Measurements from ENCODE around the gene LHX3.

The LHX3 gene

DNA sequence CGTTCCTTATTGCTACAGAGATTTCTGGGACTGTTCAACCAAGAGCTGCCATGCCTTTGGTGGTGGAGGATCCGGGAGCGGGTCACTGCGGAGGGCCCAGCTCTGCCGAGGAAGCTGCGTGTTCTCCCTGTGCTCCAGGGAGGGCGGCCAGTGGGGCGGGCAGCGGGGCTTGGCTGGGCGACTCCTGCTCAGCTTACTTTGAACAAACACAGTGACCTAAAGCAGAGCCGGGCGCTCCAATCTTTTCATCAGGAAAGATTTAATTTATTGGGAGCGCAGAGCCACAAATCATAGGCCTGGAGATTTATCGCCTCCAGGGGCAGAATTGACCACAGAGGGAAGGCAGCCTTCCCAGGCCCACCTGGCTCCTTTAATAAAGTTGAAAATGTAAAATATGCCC, 27.7 kb downstream of the LHX3 start:
- no peak for DNase-seq (ENCODE audit: low spot score)

DNA sequence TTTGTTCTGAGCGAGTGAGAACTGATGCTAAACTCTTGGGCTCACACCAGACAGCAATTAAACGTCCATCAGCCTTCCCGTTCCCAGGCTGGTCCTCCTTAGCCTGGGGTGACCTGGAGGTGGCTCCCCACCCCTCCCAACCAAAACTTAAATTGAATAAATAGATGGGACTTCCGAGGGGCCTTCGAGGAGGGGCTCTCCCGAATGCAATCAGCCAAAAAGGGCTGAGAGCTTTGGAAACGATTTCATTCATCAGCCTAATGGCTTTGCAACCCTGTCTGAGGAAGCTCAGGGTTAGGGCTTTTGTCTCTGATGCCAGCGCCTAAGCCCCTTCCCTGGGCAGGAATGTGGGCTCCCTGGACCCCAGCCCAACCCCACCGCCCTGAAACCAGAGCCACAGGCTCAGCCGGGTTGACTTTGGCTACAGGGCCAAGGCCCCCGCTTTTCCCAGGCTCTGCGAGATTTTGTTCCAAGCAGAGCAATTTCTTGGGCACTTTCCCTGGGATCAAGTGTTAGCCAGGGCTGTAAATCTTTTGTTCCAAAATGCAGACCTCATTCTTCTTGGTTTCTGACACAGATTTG, 29.2 kb downstream of the LHX3 start:
- DNase-seq (ENCODE audit: low spot score), result no peak

DNA sequence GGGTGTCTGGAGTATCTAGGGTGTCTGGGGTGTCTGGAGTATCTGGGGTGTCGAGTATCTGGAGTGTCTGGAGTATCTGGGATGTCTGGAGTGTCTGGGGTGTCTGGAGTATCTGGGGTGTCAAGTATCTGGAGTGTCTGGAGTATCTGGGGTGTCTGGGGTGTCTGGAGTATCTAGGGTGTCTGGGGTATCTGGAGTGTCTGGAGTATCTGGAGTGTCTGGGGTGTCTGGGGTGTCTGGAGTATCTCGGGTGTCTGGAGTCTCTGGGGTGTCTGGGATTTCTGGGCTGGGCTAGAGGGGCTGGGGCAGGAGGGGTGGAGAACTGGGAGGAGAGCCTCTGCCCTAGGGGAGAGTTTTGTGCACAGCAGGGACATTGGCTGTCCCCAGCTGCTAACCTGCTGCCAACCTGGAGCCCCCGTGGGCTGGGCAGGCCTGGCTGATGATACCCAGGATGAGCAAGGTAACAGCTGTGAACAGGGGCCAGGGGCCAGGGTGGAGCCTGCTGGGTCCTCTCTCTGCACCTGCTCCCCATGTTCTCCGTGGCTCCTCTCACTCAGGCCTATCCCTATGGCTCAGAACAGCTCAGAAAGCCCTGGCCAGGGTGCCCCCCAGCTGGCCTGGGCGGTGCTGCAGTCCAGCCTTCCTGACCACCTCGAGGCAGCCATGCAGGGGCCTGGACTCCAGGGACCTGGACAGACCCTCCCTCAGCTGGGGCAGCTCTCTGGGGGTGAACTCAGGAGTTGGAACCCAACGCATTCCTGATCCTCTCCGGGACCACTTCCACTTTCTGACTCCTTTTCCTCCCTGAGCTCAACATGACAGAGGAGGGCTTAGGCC, 29.9 kb downstream of the LHX3 start:
- DNase-seq (ENCODE audit: low spot score), result no peak

DNA sequence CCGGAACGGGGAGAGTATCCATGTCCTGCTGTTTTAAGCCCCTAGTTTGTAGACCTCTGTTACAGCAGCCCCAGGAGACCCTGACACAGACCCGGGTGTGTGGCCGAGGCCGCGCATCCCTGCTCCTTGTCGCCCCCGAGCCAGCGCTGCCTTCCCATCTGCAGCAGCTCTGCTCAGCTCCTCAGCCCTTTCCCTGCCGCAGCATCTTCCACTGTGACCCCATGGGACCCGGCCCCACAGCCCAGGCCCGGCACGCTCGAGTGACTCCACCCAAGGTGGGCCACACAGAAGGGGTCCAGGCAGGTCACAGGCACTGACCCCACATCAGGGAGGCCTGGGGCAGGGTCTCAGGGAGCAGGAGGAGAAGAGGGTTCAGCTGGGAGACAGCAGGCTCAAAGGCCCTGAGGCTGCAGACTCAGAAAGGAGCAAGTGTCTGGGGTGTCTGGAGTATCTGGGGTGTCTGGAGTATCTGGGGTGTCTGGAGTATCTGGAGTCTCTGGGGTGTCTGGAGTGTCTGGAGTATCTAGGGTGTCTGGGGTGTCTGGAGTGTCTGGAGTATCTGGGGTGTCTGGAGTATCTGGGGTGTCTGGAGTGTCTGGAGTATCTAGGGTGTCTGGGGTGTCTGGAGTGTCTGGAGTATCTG, 31.2 kb downstream of the LHX3 start:
- DNase-seq (ENCODE audit: low spot score), result no peak

GRCh38 chr9:136172412-136173079, 32.4 kb downstream of the LHX3 start:
- no peak for DNase-seq (ENCODE audit: low spot score)

DNA sequence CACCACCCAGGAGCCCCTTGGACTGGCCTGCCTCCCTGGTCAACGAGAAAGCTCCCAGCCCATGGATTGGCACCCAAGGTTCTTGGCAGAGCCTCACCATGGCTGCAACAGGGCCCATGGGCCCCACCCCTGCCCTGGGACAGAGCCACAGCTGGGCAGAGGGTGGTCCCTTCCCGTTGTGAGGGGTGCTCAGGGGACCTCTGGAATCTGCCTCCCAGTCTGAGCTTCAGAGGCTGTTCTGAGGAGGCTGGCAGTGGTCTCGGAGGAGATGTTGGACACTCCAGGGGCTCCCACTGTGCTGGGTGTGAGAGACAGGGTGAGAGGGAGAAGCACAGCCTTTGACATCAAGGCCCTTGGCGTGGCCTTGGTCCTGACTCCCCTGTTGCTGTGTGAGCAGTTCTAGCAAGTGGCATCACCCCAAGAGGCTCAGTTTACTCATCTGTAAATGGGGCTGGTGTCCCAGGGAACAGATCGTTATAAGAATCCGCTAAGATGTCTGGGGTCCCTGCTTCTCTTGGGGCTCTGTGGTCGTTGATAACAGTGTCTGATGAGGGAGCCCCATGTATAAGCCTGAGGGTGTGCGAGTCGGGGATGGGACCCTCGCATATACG, 33.0 kb downstream of the LHX3 start:
- no peak for DNase-seq (ENCODE audit: low spot score)

DNA sequence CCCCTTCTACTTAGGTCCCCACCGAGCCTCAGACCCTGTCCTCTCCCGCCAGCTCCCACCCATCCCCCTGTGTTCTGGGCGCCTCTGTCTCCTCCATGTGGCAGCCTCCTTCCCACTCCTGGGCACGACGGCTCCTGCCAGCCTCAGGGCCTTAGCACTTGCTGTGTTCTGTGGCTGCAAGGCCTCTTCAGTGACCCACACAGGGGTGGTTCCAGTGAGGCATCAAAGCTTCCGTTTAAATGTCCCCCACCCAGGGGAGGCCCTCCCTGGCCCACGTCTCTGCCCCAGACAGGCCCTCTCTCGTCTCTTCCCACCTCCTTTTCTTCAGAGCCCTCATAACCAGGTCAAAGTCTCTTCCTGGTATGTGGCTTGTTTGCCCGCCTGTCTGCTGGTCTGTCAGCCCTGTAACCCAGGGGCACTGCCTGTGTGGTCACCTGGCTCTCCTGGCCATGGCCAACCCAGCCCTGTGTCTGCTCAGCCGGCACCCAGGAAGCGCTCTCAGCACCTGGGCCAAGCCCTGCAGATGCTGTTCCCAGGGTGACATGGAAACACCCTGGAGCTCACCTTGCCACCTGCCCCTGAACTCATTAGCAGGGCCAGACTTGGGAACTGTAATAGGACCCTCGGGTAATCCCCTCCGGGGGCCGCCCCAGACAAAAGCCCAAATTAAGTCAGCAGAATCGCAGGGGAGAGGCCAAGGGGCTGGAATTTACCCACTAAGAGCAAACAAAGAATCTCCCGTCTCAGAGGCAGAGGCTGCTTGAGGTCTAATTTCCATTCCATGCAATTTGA, 33.7 kb downstream of the LHX3 start:
- DNase-seq (ENCODE audit: low spot score), result no peak

DNA sequence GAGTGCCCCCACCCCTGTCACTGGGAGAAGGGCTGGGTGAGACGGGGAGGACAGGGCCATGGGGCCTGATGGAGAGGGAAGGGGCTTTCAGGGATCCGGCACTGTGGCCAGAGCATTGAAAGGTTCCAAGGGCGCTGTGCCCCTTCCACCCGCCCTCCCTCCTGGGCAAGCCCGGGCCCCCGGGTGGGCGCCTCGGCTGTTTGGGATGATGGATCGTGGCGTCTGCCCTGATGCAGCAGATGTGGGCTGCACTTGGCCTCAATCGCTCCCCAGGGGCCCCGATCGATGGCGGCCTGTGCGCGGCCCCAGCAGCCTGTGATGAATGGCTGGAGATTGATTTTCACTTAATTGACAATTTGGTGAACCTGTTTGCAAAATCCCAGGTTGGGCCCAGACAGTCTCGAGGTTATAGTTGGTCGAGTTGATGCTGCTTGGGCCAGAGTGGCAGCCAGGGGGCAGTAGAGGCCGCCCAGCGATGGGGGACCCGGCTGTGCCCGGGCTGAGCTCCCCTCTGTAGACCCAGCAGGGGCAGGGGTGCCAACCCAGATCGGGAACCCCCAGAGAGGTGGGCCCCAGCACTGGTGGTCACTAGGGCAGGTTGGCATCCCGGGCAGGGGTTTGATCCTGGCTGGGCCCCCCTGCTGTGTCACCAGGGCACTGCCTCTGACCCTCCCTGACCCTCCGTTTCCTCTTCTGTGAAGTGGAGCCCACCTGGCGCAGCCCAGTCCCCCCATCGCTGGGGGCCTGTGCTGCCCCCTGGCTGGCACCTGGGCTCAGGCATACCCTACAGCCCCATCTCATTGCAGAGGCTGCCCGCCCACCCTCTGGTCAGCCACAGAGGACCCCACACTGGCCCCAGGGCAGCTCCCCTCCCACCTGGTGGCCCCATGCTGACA, 34.7 kb downstream of the LHX3 start:
- DNase-seq (ENCODE audit: low spot score), result peak; percentile 63

- DNase-seq (ENCODE audit: low spot score), result no peak
Observed at GRCh38 chr9:136169495-136169894, 35.4 kb downstream of the LHX3 start.

GRCh38 chr9:136163248-136163850, 41.6 kb downstream of the LHX3 start:
- no peak for DNase-seq (ENCODE audit: low spot score)

- DNase-seq (ENCODE audit: low spot score), result no peak
Observed at GRCh38 chr9:136160995-136161610, 43.8 kb downstream of the LHX3 start.

- no peak for DNase-seq (ENCODE audit: low spot score)
Observed at GRCh38 chr9:136160381-136160841, 44.5 kb downstream of the LHX3 start.

DNA sequence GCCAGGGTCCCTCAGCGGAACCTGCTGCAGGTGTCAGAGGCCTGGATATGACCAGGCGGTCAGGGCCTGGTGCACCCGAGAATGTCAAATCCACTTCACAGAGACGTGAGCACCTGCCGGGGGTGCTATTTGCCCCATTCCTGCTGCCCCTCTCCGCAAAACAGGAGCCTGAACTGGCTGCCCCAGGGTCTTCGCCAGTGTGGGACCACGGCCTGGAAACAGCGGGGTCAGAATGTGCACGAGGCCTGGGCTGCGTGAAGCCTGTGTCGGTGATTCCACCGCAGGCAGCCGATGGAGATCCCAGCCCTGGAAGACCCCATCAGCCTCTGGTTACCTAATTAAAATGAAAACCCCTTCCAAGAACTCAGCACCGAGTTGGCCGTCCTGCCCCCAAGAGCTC, 45.1 kb downstream of the LHX3 start:
- no peak for DNase-seq (ENCODE audit: low spot score)

- no peak for DNase-seq (ENCODE audit: low spot score)
Observed at GRCh38 chr9:136157477-136158265, 47.3 kb downstream of the LHX3 start.

DNA sequence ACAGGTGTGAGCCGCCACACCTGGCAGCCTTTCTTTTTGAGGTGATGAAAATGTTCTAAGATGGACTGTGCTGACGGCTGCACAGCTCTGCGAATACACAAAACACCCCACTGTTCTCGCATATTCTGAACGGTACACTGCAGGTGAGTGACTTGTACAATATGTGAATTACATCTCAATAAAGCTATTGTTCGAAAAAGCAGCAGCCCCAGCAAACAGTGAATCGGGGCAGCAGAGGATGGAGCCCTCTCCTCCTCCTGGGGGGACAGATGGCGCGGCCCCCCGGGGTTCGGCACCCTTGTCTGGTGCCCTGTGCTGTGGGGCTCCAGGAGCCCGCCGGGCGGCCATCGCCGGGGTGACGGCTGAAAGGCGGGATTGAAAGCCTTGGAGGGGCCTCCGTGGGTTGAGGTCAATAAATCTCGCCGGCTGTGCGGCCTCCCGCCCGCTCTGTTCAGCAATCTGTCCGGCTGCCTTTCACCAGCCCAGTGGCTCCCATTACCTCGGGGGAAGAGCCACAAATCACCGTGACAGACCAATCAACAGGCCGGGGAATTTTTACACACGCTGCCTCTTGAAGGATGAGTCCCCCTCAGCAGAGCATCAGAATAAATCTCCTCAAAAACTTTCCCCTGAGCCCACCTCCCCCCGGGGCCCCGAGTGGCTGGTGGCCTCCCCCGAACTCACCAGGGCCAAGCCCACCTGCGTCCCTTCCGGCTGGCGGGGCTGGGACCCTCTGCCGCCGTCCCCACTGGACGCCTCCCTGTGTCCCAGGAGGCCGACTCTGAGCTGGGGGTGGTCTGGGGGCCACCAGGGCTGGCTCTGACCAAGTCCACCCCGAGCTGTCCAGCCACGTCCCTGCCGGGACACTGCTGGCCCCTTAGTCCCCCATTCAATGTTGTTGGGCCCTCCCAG, 48.5 kb downstream of the LHX3 start:
- no peak for DNase-seq (ENCODE audit: low spot score)

- no peak for DNase-seq (ENCODE audit: low spot score)
Observed at GRCh38 chr9:136155576-136155975, 49.4 kb downstream of the LHX3 start.

DNA sequence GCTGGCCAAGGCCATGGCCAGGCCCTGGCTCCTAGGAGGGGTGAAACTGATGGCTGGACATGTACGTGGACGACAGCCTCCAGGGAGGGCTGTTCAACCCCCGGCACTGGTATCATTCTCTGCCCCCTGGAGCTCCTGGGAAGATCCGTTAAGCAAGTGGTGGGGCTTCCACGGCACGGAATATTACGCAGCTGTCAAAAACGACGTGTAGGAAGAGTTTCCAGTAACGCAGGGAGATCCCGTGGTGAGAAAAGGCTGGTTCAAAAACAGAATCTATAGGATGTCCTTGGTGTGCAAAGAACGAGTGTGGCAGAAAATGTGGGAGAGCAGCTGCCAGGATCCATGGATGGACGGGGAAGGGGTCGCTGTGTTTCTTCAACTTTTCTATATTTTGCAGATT, 50.0 kb downstream of the LHX3 start:
- no peak for DNase-seq (ENCODE audit: low spot score)

All from AG08395 (cell line).